Spleen (tissue), 11 donors: ENCODE measurements around the gene BOLL. TPM values are rescaled to one million over a fixed set of nuclear protein-coding genes. Genes with fewer than 3 reads are reported as not detected.

ENCODE experiments used
- DNase-seq: peaks from one replicate; pipeline ENCODE4 v3.0.0-alpha.2; 2020
- H3K27ac ChIP-seq, 8 donors: fragments of 200-600 bp; sonication (generic) in 7 of 8; 1 replicate in 4 of 8; 2 replicates in 4 of 8; pipeline versions ENCODE4 v1.5.0 to v1.8.0; 2016 to 2021; ENCODE audit warnings: inconsistent platforms in 4 of 8, mild to moderate bottlenecking in 4 of 8, moderate library complexity in 1 of 8
- H3K27me3 ChIP-seq, 7 donors: fragments of 200-600 bp; sonication (generic) in 6 of 7; replicated peaks in 1 of 7; 1 replicate in 4 of 7; 2 replicates in 3 of 7; pipeline versions ENCODE4 v1.5.0 to v1.8.0; 2016 to 2021; ENCODE audit warnings: inconsistent platforms in 3 of 7, mild to moderate bottlenecking in 1 of 7
- H3K36me3 ChIP-seq, 6 donors: fragments of 200-600 bp; sonication (generic) in 5 of 6; 1 replicate in 4 of 6; 2 replicates in 2 of 6; pipeline versions ENCODE4 v1.5.0 to v1.8.0; 2016 to 2021; ENCODE audit warnings: inconsistent platforms in 2 of 6
- H3K4me1 ChIP-seq, 6 donors: fragments of 200-600 bp; sonication (generic) in 5 of 6; 1 replicate in 3 of 6; 2 replicates in 3 of 6; pipeline versions ENCODE4 v1.5.0 to v1.8.0; 2016 to 2021; ENCODE audit warnings: inconsistent platforms in 3 of 6
- H3K4me3 ChIP-seq, 8 donors: fragments of 200-600 bp; sonication (generic) in 7 of 8; 1 replicate in 4 of 8; 2 replicates in 4 of 8; pipeline versions ENCODE4 v1.5.0 to v1.8.0; 2016 to 2021; ENCODE audit warnings: inconsistent platforms in 4 of 8, mild to moderate bottlenecking in 4 of 8, moderate library complexity in 2 of 8
- H3K9me3 ChIP-seq, 8 donors: fragments of 200-600 bp; sonication (generic) in 7 of 8; 1 replicate in 4 of 8; 2 replicates in 4 of 8; pipeline versions ENCODE4 v1.5.0 to v1.8.0; 2016 to 2021; ENCODE audit warnings: inconsistent platforms in 4 of 8
- CTCF ChIP-seq, 11 experiments: fragments of 200-600 bp in 7 of 11; fragments of 450-650 bp in 4 of 11; sonication (generic) in 4 of 11; IDR thresholded peaks in 8 of 11; conservative IDR thresholded peaks in 3 of 11; 1 replicate in 7 of 11; 2 replicates in 4 of 11; pipeline versions ENCODE4 v1.4.0 to v1.8.0; 2016 to 2021; ENCODE audit warnings: antibody characterized with exemption in 11 of 11, inconsistent platforms in 4 of 11, mild to moderate bottlenecking in 1 of 11
- POLR2A ChIP-seq, 3 donors: fragments of 450-650 bp; IDR thresholded peaks; one replicate each; pipeline ENCODE4 v1.5.1; 2017; ENCODE audit warnings: antibody characterized with exemption in 3 of 3, mild to moderate bottlenecking in 1 of 3
- POLR2AphosphoS5 ChIP-seq, 3 donors: sonication (generic); formaldehyde crosslinking; IDR thresholded peaks; one replicate each; pipeline ENCODE4 v1.5.1; 2017; ENCODE audit warnings: antibody characterized with exemption in 3 of 3
- WGBS, 5 donors: extraction: QIAGEN DNeasy Blood & Tissue Kit in 3 of 5; methylation state at CpG; one replicate each; pipeline versions ENCODE4 v1.1.5 to v1.1.7; 2013 to 2018; 5-methylcytosine and 5-hydroxymethylcytosine counted together
- intact Hi-C: fragments of 100-400 bp; cut with DNase I; formaldehyde crosslinking; loops from one replicate; pipeline ENCODE4 v1.15.0; 2023; ENCODE audit warnings: low total_unique reads
- polyA plus RNA-seq, 3 donors: library from polyadenylated mRNA; stranded (reverse); fragments of 200-250 nt; gene quantifications; one replicate each; pipeline ENCODE4 v1.2.1, GENCODE V29; 2013
- total RNA-seq, 7 donors: library from RNA; depleted of rRNA in 3 of 7; stranded (reverse); fragments of >200 nt in 3 of 7; fragmentation: NEBNext Ultra II Directional in 4 of 7; extraction: Animal tissue kit (Norgen Biotek cat#: 25700) in 4 of 7; gene quantifications; one replicate each; pipeline versions ENCODE4 v1.1.0 to v1.2.1, GENCODE V29; 2016 to 2021
- donor health status: healthy with polysubstance abuse.
- donor health status: DM: no; HTN: no; CAD: no; lungs with moderate emphysema.
- donor health status: DM: no; HTN: no; CAD: no.
- donor health status: Bipolar disorder and iron deficiency.
- donor health status: healthy.
- donor health status: DM: no; HTN: no; CAD: no.
- donor health status: DM: yes; HTN: yes; CAD: no.

Gene BOLL
- total and polyA plus RNA-seq, 10 donors, result not detected

- Histone ChIP-seq H3K4me3 (no peak overlapping the region), H3K27ac (no peak overlapping the region), H3K9me3 (no peaks in the 10 kb centered on the region), H3K27me3 (peaks cover 0 to 61% (median 32%) of the 10 kb centered on the region in 7 donors), H3K36me3 (no peaks in the 10 kb centered on the region), H3K4me1 (peaks cover 0 to 4% (median under 1%) of the 10 kb centered on the region in 6 donors)
- WGBS, 5 donors, result 65 to 83% (median 81%) methylated on average over 4 of the region's 4 CpGs
- no peak for TF ChIP-seq POLR2AphosphoS5 (IDR thresholded peaks at IDR 0.05)
- no peak for TF ChIP-seq POLR2A (IDR thresholded peaks at IDR 0.05)
- TF ChIP-seq CTCF (IDR thresholded peaks at IDR 0.05 in 8 of 11, conservative IDR thresholded peaks at IDR 0.05 in 3 of 11), result no peak
- intact Hi-C loops, result no loop called here
- no peak for DNase-seq
Measured at GRCh38 chr2:197798187-197798586, 13.1 kb upstream of the BOLL start.

GRCh38 chr2:197795277-197795676 lies 10.2 kb upstream of the BOLL start:
- TF ChIP-seq CTCF (IDR thresholded peaks at IDR 0.05 in 8 of 11, conservative IDR thresholded peaks at IDR 0.05 in 3 of 11), result no peak
- TF ChIP-seq POLR2AphosphoS5 (IDR thresholded peaks at IDR 0.05), result no peak
- no peak for TF ChIP-seq POLR2A (IDR thresholded peaks at IDR 0.05)
- no peak overlapping the region for H3K27ac ChIP-seq
- H3K4me1 ChIP-seq, result no peaks in the 10 kb centered on the region
- no peak overlapping the region for H3K4me3 ChIP-seq
- H3K9me3 ChIP-seq, result no peaks in the 10 kb centered on the region
- peaks cover 0 to 44% (median 7%) of the 10 kb centered on the region in 7 donors for H3K27me3 ChIP-seq
- DNase-seq, result no peak
- H3K36me3 ChIP-seq, result no peaks in the 10 kb centered on the region
- intact Hi-C loops, result no loop called here

GRCh38 chr2:197793456-197793855 lies 8.3 kb upstream of the BOLL start:
- H3K4me3 ChIP-seq, result no peak overlapping the region
- TF ChIP-seq POLR2A (IDR thresholded peaks at IDR 0.05), result no peak
- TF ChIP-seq POLR2AphosphoS5 (IDR thresholded peaks at IDR 0.05), result no peak
- no peak for TF ChIP-seq CTCF (IDR thresholded peaks at IDR 0.05 in 8 of 11, conservative IDR thresholded peaks at IDR 0.05 in 3 of 11)
- 88 to 98% (median 94%) methylated on average over 1 of the region's 1 CpG for WGBS, 5 donors
- H3K36me3 ChIP-seq, result no peaks in the 10 kb centered on the region
- no peaks in the 10 kb centered on the region for H3K4me1 ChIP-seq
- no peak overlapping the region for H3K27ac ChIP-seq
- DNase-seq, result no peak
- peaks cover 0 to 30% (median 0%) of the 10 kb centered on the region in 7 donors for H3K27me3 ChIP-seq
- intact Hi-C loops, result no loop called here
- H3K9me3 ChIP-seq, result no peaks in the 10 kb centered on the region

- peak; percentile 84 for DNase-seq
- Histone ChIP-seq H3K27ac (no peak overlapping the region), H3K27me3 (peaks cover 0 to 45% (median 23%) of the 10 kb centered on the region in 7 donors), H3K4me3 (peak overlapping the region; percentile 10 to 66 (median 35)), H3K36me3 (no peaks in the 10 kb centered on the region), H3K4me1 (peaks cover 0 to 14% (median 11%) of the 10 kb centered on the region in 6 donors), H3K9me3 (no peaks in the 10 kb centered on the region)
- TF ChIP-seq POLR2A (IDR thresholded peaks at IDR 0.05), result no peak
- TF ChIP-seq CTCF (IDR thresholded peaks at IDR 0.05 in 8 of 11, conservative IDR thresholded peaks at IDR 0.05 in 3 of 11), result peak in 8 of 11 experiments; percentile 33 to 74 (median 58)
- peak in 1 of 3 donors; percentile 12 for TF ChIP-seq POLR2AphosphoS5 (IDR thresholded peaks at IDR 0.05)
- intact Hi-C loops, result no loop called here
- WGBS, 5 donors, result 5 to 11% (median 7%) methylated on average over 30 to 79 of the region's 79 CpGs
Measured at GRCh38 chr2:197786010-197786877, 1.1 kb upstream of the BOLL start.
